ENCODE results near the gene ASZ1.
A peak's percentile ranks its signal among the peaks of the same experiment; 100 is the strongest.

Gene ASZ1

DNA sequence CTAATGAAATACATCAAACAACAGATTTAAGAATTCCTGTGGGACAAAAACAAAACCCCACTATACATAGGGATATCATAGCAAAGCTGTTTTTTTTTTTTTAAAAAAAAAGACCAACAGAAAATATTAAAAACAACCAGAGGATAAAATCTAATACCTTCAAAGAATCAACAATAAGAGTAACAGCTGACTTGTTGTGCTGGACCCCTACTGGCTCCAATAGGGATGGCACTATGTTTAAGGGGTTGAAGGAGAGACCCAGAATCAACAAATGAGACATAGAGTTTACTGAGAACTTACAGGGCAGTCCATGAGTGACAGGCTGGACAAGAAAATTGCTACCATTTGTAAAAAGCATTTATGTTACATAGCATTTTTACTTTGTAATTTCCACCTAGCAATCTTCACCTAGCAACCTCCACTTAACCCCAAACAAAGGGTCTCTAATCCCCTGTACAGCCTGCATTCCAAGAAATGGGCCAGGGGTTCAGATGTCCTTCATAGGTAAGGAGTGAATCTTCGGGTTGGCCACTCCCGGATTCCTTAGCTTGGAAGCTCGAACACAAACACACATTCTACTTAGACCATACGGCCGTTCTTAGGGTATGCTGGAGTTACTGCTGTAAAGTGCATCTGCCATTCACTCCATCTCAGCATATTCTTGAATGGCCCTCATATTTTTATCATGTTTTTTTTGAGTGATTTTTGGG lies 25.8 kb downstream of the ASZ1 start:
- DNase-seq (ENCODE audit: low spot score): no peak

DNA sequence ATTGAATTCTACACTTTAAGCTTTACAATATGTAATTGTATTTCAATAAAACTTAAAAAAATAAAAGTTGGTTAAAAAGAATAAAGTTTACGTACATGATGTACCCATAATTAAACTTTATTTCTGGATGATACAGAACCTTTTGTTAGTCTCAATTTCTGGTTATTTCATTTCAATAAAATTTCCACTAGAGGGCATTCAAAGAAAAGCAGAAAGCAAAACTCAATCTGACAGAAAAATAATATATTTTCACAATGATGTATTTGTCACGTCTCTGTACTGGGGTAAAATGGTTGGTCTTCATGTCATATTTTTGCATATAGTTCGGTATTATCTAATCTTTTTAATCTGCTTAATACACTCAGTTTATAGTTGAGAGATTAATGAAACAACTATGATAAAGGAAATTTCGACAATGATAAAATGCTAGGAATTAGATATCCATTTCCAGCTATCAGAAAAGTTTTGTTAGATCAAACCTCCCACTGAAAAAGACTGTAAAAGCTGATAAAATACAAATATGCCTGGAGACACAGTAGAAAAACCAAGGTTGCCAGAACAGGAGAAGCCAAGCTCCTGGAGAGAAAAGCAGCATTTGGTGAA lies 27.4 kb downstream of the ASZ1 start:
- no peak for DNase-seq (ENCODE audit: low spot score)

DNA sequence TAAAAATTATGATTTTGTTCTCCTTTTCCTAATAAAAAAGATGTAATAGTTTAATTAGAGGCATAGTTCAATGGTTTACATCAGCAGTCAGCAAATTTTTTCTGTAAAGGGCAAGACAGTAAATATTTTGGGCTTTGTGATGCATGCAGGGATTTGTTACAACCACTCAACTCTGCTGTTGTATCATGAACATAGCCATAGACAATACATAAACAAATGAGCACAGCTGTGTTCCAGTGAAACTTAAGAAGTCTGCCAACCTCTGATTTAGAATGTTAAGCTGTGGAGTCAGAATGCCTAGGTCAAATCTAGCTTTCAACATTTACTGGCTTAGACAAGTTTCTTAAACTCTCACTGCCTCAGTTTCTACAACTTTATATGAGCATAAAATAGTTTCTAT lies 31.6 kb downstream of the ASZ1 start:
- no peak for DNase-seq (ENCODE audit: low spot score)

DNA sequence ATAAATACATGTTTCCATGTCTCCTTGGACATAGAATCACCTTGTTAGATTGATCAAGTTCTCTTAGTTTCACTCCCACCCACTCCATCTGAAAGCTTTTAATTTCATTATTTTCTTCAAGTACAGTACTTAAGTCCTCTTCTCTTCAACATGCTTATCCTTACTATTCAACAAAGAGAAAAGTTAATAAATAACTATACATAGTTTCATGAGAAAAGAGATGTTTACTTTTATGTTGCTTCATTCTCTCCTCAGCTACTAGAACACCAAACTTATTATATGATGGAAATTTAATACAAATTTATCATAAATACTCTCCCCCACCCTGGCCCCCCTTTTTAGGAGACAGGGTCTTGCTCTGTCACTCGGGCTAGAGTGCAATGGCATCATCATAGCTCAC lies 33.5 kb downstream of the ASZ1 start:
- DNase-seq (ENCODE audit: low spot score): no peak

DNA sequence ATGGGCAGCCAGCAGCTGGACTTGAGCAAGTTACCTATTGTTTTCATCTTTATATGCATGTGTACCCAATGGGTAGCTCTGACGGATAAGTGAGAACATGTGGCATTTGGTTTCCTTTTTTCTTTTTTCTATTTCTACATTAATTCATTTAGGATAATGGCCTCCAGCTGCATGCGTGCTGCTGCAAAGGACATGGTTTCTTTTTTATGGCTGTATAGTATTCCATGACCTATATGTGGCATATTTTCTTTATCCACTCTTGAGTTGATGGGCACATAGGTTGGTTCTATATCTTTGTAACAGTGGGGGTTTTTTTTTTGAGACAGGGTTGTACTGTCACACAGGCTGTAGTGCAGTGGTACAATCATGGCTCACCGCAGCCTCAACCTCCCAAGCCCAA lies 37.4 kb downstream of the ASZ1 start:
- no peak for DNase-seq (ENCODE audit: low spot score)

DNA sequence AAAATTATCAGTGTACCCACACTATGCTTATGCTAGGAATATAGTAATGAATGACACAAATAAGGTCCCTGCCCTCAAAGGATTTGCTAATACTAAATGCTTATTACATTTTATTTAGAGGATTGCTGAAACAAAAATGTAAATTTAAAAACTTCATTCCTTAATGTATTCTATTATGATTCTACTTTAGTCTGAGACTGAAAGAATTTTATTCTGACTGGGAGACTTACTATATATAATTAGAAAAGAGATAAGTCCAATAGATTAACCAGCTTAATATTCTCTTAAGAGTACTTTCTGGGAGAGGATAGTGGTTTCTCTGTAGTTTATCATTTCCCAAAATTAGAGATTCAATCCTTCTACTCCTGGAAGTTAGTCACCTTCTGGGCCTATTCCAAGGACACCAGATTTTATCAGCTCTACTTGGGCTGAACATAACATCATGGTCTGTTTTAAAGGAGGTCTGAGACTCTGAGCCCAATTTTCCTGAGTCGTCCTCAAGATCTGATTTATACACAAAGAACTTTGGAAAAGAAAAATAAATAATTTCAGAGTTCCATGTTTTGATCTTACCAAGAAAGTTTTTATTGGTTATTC lies 41.1 kb downstream of the ASZ1 start:
- no peak for DNase-seq (ENCODE audit: low spot score)

DNA sequence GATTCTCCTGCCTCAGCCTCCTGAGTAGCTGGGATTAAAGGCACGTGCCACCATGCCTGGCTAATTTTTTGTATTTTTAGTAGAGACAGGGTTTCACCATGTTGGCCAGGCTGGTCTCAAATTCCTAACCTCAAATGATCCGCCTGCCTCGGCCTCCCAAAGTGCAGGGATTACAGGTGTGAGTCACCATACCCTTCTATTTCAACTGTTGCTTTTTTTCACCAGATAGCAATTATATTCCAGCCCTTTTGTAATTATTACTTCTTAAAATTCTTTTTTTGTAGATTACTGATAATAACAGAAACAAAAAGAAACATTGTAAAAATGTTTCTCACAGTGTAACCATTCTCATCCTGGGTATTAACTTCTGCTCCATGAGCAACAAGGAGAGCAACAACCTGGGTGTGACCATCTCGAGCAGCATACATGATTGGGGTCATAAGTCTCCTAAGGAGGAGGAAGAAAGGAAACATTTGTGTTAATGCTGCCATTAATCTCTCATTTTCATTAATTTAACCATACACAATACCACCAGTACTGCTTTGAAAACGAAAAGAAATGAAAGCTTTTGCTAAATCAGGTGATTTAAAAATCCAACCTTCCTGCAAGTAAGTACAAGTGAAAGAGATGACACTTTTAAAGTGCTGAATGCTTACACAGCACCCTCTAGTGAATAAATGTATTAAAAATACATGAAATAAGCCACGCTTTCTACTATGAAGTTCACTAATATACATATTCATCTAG lies 41.8 kb downstream of the ASZ1 start:
- peak; percentile 41 for DNase-seq (ENCODE audit: low spot score)

DNA sequence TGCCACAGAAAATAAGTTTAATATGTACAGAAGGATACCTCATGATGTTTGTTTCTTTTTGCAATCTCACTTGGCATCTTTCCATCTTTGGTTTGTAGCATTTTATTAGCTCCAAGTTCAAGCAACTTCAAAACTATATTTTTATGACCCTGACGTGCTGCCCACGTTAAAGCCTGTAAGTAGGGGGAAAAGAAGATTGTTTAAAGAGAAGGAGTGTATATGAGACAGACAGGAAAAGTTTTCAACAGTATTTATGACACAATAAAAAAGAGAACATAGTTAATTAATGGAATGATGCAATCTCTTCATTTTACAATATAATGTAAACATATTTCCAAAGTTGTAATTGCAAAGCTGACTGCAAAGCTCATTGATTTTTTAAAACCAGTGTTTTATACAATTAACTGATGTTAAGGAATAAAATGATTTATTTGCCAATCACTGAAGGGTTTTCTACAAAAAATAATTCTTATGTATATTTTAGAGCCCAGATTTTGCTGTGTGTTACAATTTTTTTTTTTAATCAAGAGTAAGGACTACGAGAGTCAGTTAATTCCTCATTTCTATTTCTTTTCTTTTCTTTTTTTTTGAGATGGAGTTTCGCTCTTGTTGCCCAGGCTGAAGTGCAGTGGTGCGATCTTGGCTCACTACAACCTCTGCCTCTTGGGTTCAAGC lies 42.5 kb downstream of the ASZ1 start:
- no peak for DNase-seq (ENCODE audit: low spot score)

DNA sequence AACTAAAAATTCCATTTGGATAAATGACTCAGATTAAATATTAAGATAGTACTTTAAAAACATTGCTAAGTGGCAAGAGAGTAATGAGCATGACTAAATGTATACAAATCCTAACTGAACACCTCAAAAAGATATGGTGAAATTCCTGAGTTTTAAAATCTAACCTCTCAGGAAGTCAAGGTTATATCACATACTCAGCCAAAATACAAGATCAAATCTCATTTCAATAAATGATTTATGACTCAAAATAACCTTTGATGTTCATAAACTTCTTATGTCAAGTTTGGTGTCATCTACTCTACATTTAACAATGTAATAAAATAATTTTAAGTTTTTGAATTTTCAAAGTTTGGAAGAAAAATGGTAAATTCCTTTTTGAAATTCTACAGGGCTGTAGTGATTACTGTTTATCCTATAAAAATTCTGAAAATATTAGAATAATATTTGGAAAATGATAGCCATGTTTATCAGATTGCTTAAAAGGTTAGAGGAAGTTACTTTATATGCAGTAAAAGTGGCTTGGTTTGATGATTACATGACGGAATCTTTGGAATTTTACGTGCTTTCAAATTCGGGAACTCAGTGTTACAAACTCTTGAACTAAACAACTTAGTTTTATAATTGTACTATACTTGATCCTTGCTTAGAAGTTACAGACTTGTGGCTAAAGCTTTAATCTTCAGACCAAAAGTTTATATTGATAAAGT lies 43.7 kb downstream of the ASZ1 start:
- DNase-seq (ENCODE audit: low spot score): no peak

DNA sequence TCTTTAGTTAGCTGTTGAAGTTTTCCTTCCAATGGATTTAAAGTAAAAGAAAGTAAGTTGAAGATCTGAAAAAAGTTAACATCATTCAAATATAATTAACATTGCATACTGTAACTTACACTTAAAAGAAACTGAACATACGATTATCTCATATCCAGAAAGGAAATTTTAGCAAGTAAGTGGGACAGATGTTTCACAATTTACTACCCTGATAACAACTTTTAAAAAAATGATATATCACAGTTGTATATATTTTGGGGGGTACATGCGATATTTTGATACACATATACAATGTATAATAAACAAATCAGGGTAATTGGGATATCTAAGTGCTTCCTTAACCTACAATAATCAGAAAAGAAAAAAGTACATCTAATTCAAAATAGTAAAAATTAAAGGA lies 44.2 kb downstream of the ASZ1 start:
- no peak for DNase-seq (ENCODE audit: low spot score)

DNA sequence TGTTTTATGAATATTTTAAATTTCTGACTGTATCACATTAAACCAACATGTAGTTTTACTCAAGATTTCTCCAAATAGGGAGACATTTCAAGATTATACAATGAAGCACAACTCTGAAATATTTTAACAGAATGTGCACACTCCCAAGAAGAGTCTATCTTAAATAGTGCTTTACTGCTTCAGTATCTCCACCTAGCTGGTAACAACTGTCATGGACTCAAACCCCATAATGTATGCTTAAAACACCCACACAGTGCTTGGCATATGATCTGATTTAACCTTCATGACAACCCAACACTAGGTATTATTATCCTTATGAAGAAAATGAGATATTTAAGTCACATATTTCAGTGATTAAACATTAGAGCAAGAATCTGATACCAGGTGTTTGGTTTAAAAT lies 45.9 kb downstream of the ASZ1 start:
- DNase-seq (ENCODE audit: low spot score): peak; percentile 12

DNA sequence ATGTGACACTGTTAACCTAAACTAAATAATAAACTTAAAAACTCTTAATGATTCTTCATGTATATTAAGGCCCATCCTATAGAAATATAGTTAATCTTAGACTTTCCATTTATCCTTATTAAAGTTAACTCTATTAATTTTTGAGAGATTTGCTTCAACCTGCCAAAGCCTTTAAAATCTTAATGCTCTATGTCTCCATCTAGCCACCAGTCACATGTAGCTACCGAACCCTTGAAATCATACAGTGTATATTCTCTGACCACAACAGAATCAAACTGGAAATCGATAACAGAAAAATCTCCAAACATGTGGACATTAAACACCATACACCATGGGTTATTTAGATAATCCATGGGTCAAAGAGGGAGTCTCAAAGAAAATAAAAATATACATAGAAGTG lies 51.9 kb downstream of the ASZ1 start:
- no peak for DNase-seq (ENCODE audit: low spot score)

DNA sequence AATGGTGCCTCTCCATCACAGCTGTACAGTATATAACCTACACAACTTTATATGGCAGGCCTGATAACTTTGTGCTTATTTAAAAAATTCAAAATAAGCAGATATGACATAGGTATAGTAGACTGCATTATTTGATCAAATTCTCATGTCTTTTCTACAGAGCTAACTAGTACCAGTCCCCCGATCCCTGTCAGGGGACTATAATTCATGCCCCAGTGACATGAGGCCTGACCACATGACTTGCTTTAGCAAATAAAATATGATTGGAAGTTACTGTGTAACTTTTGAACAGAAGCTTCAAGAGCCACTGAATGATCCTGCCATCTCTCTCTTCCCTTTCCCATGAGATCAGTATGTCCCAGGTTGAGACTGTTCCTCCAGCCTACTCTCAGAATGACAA lies 55.2 kb downstream of the ASZ1 start:
- no peak for DNase-seq (ENCODE audit: low spot score)

DNA sequence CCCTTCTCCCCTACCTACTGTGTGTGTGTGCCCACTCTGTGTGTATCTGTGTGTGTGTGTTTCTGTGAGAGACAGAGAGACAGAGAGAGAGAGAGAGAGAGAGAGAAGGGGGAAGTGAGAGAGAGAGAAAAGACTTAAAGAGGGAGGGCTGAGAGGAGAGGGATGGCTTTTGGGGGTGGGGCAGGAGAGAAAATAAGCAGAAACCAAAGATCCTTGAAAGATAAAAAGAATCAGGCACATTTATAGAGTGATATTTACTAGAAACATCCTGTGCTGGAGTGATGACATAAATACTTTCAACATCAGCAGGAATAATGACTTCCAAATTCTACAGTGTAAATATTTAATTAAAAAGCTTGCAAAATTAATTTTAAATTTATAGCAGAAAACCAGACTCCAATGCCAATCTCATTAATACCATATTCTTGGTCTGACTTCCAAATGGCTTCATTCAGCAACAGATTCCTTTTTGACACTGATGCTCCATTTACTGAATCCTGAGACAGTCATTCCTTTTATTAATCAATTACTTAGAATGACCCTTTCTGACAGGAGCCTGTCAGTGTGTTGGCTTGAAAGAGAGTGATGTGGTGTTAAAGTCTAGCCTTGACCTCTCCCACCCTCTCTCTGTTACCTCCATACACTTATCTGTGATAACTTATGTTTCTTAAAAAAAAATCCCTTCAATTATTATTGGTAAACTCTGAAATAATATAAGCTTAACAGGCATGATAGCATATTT lies 62.8 kb downstream of the ASZ1 start:
- DNase-seq (ENCODE audit: low spot score): no peak

DNA sequence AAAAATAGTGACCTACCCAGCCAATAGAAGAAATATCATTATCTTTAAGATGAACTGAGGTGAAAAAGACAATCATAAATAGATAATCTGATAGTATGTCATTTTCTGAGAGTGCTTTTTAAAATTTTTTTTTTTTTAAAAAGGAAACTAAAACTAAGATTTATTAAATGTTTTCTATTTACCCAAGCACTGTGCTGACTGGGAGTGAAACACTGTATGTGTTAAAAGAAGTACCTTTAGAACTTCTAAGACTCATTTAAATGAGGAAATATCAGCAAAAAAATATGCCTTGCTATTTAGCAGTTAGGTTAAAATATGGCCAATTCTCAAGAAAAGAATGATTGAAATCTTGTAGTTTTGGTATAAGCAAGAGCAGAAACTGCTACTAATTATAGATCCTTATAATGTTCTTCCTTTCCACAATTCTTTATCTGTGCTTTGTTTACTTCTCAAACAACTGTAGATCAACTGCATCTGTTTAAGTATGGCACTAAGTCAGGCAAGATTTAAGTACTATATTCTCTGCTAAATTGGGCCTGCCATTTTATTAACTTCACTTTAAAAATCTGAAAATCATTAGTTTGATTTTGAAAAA lies 64.9 kb downstream of the ASZ1 start:
- DNase-seq (ENCODE audit: low spot score): no peak

DNA sequence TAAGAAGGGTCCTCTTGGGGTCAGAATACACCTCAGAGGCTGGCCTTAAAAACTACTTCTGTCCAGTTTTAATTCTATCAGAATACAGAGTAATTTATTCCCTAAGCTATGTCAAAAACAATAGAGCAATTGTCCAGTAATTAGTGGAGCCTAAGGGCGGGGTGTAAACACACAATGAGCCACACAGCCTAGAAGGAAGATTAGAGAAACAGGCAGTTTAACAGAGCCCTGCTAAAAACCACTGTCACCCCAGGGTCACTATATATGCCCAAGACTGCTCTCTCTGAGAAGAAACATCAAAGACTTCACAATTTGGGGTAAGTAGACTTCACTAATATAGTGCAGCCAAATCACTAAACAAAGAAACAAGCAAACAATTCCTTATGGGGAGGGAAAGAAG lies 77.3 kb downstream of the ASZ1 start:
- DNase-seq (ENCODE audit: low spot score): no peak

DNA sequence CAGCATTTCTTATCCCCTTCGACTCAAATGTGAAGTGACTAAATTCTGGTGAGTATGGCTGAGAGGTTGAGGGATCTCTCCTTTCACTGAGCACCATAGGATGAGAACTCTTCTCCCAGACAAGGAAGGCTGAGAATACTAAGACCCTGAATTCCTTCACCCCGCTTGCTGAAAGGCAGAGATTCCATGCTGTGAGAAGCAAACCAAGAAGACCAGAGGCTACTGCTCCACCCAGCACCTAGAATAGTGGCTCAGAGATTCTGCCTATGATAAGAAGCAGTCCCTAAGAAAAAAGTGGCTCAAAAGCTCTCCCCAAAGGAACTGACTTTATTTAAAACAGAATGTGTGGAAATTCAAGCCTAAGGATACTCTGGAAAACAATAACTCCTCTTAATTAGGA lies 77.7 kb downstream of the ASZ1 start:
- DNase-seq (ENCODE audit: low spot score): no peak

DNA sequence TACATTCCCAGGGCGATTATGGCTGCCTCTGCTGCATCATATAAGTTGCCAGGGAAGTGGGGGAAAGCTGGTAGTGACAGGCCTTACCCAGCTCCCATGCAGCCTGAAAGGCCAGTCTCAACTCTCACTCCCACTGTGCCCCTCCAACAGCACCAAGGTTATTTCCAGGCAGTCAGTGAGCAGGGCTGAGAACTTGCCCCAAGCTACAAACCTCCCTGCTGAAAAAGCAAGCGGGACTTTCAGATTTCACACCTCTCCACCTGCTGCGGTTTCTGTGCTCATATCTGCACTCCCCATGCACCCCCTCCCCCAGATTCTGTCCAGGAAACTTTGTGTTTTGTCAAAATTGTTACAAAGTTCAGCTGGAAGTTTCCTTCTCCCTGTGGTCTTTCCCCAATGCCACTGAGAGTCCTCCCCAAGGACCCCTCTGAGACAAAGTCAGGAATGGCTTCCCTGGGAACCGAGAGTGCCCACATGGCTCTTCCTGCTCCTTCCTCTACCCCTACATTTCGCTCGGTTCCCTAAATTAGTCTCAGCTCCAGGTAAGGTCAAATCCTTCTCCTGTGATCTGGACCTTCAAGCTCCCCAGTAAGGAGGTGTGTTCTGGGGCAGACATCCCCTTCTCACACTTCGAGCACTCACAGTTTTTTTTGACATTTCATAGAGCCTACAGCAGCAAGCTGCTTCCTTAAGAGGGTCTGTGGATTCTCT lies 79.2 kb downstream of the ASZ1 start:
- DNase-seq (ENCODE audit: low spot score): no peak

DNA sequence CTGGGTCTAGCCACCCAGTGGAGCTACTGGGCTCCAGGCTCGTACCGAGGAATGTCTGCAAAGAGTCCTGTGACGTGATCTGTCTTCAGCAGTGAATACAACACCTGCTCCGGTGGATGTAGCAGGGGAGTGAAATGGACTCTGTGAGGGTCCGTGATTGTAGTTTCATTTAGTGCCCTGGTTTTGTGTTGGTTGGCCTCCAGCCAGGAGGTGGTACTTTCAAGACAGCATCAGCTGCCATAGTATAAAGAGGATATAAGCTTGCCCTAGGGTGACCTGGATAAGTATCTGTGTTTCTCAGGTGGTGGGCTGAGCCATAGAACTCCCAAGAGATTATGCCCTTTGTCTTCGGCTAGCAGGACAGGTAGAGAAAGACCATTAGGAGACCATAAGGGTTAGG lies 79.8 kb downstream of the ASZ1 start:
- no peak for DNase-seq (ENCODE audit: low spot score)

DNA sequence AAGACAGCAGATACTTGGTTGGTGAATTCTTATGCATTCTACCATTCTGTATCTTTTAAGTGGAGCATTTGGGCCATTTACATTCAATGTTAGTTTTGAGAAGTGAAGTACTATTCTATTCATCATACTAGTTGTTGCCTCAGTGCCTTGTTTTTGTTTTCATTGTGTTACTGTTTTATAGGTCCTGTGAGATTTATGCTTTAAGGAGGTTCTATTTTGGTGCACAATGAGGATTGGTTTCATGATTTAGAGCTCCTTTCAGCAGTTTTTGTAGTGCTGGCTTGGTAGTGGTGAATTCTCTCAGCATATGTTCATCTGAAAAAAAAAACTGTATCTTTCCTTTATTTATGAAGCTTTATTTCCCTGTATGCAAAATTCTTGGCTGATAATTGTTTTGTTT lies 81.1 kb downstream of the ASZ1 start:
- no peak for DNase-seq (ENCODE audit: low spot score)
